Activated naive CD4-positive, alpha-beta T cell treated with anti-CD3 and anti-CD28 coated beads, Interleukin-2, amount 50 U/mL, for 24 hours (primary cell): ENCODE measurements around the gene ITPR1.

Source experiments
- H3K27ac Mint-ChIP-seq: one replicate; pipeline ENCODE4 v1.8.0; 2021; ENCODE audit warnings: mild to moderate bottlenecking, mixed read lengths
- H3K27me3 Mint-ChIP-seq: one replicate; pipeline ENCODE4 v1.8.0; 2021; ENCODE audit warnings: mixed read lengths
- H3K36me3 Mint-ChIP-seq: one replicate; pipeline ENCODE4 v1.8.0; 2021; ENCODE audit warnings: mixed read lengths
- H3K4me1 Mint-ChIP-seq: one replicate; pipeline ENCODE4 v1.8.0; 2021; ENCODE audit warnings: mixed read lengths
- H3K4me3 Mint-ChIP-seq: one replicate; pipeline ENCODE4 v1.8.0; 2021; ENCODE audit warnings: mild to moderate bottlenecking, mixed read lengths
- H3K9me3 Mint-ChIP-seq: one replicate; pipeline ENCODE4 v1.8.0; 2021; ENCODE audit warnings: mixed read lengths

ITPR1 gene

DNA sequence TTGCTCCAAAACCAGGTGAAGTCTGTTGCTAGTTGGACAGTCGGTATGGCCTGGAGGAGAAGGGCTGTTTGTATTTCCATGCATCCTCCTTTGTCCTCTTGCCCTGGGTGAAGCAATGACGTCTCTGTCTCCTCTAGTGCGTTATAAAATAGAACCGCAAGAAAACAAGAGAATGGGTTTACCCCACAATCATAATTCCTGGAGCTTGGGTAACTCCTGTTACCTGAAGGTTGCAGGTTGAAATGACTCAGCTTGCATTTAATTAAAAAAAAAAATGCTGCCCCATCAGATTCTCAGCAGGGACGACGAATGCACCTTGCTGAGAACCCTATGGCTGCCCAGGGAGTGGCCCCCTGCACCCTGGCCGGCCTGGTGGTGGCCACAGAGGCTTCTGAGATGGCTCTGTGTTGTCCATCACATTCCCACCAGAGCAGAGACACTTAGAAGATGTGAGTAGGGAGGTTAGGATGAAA, 257.9 kb downstream of the ITPR1 start:
- Mint-ChIP-seq H3K36me3 (peaks cover 21% of the 10 kb centered on the region), H3K27me3 (no peaks in the 10 kb centered on the region), H3K4me3 (no peak overlapping the region), H3K9me3 (no peaks in the 10 kb centered on the region), H3K4me1 (peaks cover 41% of the 10 kb centered on the region), H3K27ac (peak overlapping the region; percentile 41)

DNA sequence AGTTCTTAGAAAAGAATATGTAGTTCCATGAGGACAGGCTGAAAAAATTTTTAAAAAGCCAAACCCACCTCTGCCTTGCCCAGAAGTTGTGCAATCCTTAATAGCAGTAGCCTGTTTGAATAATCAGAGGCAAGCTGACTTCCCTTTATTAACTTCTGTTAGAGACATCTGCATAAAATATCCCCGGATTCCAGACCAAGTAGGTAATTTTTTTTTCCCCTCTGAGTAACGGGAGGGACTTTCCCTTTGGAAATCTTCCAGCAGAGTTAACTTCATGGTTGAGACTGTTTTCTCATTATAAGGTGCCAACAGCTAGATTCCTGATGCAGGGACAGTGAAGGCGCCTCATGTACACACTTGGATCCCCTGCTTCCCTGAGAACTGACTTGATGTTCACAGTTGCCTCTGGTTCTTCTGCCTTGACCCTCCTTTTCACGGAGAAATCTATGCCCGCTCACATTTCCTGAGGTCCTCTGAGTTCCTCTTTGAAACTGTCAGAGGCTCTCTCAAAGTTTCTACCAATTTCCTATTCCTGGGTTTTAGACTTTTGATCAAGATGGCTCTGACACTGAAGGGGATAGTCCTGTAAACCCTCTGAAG, 258.5 kb downstream of the ITPR1 start:
- no peaks in the 10 kb centered on the region for H3K9me3 Mint-ChIP-seq
- H3K36me3 Mint-ChIP-seq: peaks cover 21% of the 10 kb centered on the region
- no peak overlapping the region for H3K4me3 Mint-ChIP-seq
- H3K4me1 Mint-ChIP-seq: peaks cover 41% of the 10 kb centered on the region
- peak overlapping the region; percentile 12 for H3K27ac Mint-ChIP-seq
- H3K27me3 Mint-ChIP-seq: no peaks in the 10 kb centered on the region

DNA sequence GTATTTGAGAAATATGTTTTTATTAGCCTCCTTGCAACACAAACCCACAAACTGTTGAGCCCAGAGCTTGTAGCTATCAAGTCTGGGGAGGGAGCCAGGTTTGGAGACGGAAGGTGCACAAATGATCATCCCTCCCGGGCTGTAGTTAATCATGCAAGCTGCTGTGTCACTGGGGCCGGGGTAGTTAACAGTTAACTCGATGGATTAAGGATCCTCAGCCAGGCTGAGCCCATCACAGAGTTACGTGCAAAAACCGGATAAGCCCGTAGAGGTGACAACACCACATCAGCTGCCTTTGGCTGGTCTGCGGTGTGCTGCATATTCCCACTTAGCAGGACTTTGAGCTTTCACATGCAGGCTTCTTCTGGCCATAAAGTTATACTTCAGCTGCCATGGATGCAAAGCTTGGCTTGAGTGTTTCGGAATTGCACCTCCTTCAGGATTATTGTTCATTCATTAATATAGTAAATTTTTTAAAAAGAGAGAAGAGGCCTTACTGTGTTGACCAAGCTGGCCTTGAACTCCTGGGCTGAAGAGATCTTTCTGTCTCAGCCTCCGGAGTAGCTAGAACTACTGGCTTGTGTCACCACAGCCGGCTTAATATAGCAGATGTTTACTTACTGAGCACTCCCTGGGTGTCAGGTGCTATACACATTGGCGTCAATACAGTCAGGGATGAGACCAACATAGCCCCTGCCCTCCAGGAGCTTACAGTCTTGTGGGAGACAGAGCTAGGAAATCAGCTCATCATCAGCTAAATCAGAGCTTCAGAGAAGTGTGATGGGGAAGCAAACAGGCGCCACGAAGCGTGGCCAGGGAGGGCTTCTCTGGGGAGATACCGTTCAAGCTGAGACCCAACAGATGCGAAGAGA, 259.3 kb downstream of the ITPR1 start:
- H3K27ac Mint-ChIP-seq: peak overlapping the region; percentile 36
- H3K4me3 Mint-ChIP-seq: no peak overlapping the region
- no peaks in the 10 kb centered on the region for H3K27me3 Mint-ChIP-seq
- H3K4me1 Mint-ChIP-seq: peaks cover 41% of the 10 kb centered on the region
- peaks cover 16% of the 10 kb centered on the region for H3K36me3 Mint-ChIP-seq
- no peaks in the 10 kb centered on the region for H3K9me3 Mint-ChIP-seq

DNA sequence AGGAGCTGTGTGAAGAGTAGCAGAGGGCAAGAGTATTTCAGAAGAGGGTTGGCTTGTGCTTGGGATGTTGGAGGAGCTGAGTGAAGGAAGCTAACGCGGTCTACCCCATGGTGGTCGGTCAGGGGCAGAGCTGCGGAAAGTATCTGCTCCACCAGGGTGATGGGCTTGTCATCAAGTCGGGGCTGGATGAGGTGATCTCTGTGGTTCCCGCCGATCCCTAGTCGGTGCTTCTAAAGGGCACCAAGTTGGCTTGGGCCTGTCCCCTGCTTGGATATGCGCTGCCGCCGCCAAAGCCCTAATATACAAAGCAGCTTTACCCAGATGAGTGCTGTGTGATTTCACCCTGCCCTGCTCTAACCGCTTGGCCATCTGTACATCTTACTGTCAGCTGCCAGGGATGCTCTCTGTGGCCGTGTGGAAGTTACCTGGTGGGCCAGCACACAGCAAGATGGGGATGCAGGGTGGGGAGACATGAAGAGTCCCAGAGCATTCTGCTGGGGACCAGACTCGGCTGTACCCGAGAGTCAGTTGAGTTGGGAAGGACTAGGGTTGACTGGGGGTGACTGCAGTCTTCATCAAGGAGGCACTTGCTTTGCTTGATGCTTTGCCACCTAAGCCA, 260.0 kb downstream of the ITPR1 start:
- Mint-ChIP-seq H3K4me1 (peaks cover 37% of the 10 kb centered on the region), H3K27ac (peak overlapping the region; percentile 36)

DNA sequence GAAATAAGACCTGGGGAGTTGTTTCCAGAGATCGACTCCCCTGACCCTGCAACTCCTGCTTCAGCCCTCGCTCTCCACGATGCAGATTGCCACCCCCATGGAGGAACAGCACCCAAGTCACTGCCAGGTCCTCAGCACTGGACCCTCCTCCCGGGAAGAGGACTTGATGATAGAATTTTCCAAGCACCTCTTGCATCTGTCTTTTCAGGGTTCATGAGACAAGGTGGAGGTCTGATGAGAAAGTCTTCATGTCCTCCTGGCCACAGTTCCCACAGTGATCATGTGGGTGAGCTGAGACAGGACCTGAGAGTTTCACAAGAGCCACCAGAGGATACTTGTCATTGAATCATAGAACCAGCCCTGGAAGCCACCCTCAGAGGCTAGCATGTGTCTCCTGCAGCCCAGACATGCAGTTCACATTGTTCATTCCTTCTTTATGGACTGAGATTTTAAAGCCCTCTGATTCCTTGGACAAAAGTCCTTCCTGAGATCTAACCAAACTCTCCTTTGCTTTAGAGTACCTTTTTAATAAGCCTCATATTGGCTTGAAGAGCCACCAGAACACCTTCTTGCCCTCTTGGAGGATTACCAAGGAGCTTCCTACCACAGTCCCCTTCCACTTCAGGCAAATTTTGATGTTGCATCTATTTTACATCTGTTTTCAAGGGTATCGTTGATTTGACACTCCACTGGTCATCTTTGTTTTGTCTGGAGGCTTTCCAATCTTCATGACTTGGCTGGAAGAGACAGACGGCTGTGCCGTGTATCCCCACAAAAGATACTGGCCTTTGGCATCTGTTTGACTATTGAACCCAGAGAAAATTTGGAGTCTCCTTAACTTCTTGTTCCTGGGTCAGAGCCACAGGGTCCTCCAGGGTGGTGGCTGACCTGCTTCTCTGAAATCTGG, 261.3 kb downstream of the ITPR1 start:
- peaks cover 21% of the 10 kb centered on the region for H3K36me3 Mint-ChIP-seq
- no peaks in the 10 kb centered on the region for H3K9me3 Mint-ChIP-seq
- peaks cover 24% of the 10 kb centered on the region for H3K4me1 Mint-ChIP-seq
- H3K27me3 Mint-ChIP-seq: no peaks in the 10 kb centered on the region
- no peak overlapping the region for H3K27ac Mint-ChIP-seq
- no peak overlapping the region for H3K4me3 Mint-ChIP-seq

More for the DNA sequence above, 260.0 kb downstream of the ITPR1 start:
- Mint-ChIP-seq H3K9me3 (no peaks in the 10 kb centered on the region), H3K36me3 (peaks cover 16% of the 10 kb centered on the region), H3K27me3 (no peaks in the 10 kb centered on the region), H3K4me3 (no peak overlapping the region)

DNA sequence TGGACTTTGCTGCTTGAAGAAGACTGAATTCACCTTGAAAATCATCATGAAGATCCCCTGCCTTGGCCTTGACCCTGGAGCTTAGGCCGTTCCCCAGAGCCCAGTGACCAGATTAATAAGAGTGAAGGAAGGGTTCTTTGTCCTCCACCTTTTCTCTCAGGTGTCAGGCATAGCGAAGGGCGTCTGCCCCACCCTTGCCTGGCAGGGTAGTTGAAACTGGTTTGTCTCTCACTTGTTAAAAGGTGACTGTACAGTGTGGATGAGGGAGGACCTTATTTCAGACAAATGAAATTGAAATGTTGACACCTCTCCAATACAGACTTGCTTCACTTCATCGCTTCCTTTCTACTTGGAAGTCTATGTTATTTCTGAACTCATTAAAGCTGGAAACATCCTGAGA, 262.4 kb downstream of the ITPR1 start:
- Mint-ChIP-seq H3K4me3 (no peak overlapping the region), H3K27me3 (no peaks in the 10 kb centered on the region), H3K27ac (peak overlapping the region; percentile 30), H3K9me3 (no peaks in the 10 kb centered on the region), H3K4me1 (peaks cover 22% of the 10 kb centered on the region), H3K36me3 (peaks cover 26% of the 10 kb centered on the region)

DNA sequence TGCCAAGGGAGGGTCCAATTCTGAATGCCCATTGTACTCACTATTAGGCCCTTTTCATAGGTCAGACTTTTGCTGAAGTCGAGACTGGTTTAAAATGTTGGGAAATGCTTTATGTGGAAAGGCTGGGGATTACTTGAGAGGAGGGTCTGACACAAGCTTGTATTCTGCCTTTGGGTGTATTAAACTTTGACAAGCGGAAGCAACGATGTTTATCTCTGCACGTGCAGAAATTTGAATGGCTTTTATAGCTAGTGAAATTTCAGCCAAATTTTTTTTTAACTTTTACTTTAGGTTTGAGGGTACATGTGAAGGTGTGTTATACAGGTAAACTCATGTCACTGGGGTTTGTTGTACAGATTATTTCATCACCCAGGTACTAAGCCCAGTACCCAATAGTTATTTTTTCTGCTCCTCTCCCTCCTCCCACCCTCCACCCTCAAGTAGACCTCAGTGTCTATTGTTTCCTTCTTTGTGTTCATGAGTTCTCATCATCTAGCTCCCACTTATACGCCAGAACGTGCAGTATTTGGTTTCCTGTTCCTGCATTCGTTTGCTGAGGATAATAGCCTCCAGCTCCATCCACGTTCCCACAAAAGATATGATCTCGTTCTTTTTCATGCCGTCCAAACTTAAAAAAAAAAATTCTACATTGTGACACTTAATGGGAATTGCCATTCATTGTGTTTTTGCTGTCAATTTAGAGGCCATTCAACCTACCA, 263.1 kb downstream of the ITPR1 start:
- Mint-ChIP-seq H3K4me3 (no peak overlapping the region), H3K36me3 (peaks cover 27% of the 10 kb centered on the region), H3K27ac (peak overlapping the region; percentile 30), H3K9me3 (no peaks in the 10 kb centered on the region), H3K27me3 (no peaks in the 10 kb centered on the region), H3K4me1 (peaks cover 15% of the 10 kb centered on the region)

DNA sequence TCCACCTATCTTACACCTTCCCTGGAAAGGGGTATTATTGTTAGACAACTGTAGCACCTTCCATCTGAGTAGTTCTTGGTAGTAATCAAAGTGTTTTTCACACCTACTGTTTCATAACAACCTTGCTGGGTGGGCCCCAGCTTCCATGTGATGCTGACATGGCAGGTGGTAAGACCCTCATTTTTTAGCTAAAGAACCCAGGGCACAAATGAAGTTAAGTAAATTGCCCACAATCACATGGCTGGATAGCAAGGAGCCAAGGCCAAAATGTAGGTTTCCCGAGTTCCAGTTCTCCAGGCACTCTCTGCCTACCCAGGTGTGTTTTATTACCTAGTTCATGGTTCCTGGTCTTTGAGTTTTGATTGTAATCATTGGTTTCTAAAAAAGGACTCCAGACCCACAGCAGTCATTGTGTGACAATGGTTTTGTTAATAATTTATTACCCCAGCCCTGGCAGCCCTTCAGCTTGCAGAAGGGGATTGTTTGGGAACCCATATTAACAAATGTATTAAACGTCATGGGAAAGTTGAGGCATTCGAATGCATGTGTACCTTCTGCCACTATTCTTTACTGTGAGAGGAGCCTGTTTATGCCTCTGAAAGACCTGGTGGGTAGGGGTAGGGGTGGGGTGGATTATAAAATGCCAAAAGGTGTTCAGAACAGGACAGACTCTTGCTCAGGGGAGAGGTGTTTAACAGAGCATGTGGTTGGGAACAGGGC, 263.9 kb downstream of the ITPR1 start:
- H3K4me1 Mint-ChIP-seq: peaks cover 13% of the 10 kb centered on the region
- H3K9me3 Mint-ChIP-seq: no peaks in the 10 kb centered on the region
- H3K27me3 Mint-ChIP-seq: no peaks in the 10 kb centered on the region
- H3K4me3 Mint-ChIP-seq: no peak overlapping the region
- peaks cover 34% of the 10 kb centered on the region for H3K36me3 Mint-ChIP-seq
- H3K27ac Mint-ChIP-seq: no peak overlapping the region

DNA sequence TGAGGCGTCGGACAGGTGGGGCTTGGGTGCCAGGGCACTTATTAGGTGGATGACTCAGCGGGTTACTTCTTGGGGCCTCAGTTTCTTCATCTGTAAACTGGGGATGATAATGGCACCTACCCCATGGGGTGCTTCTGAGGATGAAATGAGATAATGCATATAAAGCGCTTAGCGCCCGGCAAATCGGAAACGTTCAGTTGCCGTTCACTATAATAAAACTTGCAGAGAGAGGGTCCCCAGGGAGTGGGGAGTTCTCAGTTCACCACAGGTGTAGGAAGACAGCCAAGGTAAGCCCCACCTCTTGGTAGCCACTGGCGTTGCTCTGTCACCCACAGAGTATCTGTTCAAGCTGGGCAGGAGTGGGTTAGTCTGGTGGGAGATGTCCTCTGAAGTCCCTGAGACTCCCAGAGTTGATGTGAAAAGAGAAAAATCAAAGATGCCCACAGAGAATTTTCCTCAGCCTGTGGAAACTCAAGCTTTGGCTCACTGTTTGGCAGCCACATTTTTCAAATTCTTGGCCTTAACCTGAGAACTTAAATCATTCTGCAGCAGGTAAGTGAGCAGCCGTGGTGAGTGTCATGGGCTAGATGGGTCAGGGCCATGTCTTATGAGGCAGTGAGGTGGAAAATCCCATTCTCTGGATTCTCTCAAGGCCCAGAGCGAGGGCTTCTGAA, 264.6 kb downstream of the ITPR1 start:
- Mint-ChIP-seq H3K27ac (no peak overlapping the region), H3K27me3 (no peaks in the 10 kb centered on the region), H3K4me3 (no peak overlapping the region), H3K4me1 (peaks cover 8% of the 10 kb centered on the region), H3K36me3 (peaks cover 38% of the 10 kb centered on the region), H3K9me3 (no peaks in the 10 kb centered on the region)

DNA sequence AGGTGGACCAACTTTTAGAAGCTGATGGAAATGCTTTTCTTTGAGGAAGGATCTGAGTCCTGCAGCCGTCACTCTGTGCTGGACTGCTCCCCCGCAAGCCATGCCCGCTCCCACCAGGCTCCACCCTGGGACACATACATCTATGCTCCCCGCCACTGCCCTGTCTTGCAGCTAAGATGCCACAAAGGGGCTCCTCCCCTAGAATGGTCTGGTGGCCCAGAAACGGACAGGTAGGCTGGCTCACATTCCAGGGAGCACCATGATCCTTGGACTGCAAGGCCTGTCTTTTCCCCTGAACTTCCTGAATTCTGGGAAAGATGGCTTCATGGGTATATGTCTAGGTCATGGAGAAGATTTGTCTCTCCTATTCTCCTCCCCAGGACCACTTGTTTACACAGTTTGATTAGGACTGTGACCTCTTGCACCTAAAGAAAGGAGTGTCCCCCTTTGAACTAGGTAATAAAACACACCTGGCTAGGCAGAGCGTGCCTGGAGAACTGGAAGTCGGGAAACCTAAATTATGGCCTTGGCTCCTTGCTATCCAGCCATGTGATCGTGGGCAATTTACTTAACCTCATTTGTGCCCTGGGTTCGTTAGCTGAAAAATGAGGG, 265.2 kb downstream of the ITPR1 start:
- Mint-ChIP-seq H3K9me3 (no peaks in the 10 kb centered on the region), H3K4me3 (no peak overlapping the region), H3K27me3 (no peaks in the 10 kb centered on the region), H3K27ac (no peak overlapping the region), H3K4me1 (peaks cover 6% of the 10 kb centered on the region), H3K36me3 (peaks cover 40% of the 10 kb centered on the region)

DNA sequence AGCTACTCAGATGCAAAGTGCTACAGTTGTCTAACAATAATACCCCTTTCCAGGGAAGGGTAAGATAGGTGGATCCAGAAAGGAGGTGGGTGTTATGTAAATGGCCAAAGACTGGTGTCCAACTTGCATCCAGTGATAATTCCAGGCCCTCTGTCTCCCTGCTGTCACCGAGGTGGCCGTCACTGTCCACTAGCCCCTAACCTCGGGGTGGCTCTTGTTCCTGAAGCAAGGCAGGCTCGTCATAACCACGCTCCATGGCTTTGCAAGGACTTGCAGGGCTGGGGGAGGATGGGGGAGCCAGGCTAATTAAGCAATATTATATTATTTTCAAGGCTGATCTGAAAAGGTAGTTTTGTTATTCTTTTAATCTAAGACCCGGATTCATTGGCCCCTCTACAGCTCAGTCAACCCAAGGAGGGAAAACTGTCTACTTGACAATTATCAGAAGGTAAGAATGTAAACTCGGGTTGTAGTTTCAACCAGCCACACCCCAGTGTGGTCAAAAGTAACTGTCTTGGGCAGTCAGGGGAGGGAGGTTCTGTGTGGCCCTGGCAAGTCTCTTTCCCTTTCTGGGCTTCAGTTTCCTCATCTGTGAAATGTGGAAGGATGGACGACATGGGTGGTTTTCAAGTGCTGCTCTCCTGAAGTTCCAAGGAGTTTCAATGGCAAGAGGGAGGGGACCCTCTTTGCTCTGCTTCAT, 266.0 kb downstream of the ITPR1 start:
- Mint-ChIP-seq H3K27me3 (no peaks in the 10 kb centered on the region), H3K4me1 (peaks cover 6% of the 10 kb centered on the region), H3K27ac (no peak overlapping the region), H3K9me3 (no peaks in the 10 kb centered on the region), H3K4me3 (no peak overlapping the region), H3K36me3 (peaks cover 45% of the 10 kb centered on the region)

DNA sequence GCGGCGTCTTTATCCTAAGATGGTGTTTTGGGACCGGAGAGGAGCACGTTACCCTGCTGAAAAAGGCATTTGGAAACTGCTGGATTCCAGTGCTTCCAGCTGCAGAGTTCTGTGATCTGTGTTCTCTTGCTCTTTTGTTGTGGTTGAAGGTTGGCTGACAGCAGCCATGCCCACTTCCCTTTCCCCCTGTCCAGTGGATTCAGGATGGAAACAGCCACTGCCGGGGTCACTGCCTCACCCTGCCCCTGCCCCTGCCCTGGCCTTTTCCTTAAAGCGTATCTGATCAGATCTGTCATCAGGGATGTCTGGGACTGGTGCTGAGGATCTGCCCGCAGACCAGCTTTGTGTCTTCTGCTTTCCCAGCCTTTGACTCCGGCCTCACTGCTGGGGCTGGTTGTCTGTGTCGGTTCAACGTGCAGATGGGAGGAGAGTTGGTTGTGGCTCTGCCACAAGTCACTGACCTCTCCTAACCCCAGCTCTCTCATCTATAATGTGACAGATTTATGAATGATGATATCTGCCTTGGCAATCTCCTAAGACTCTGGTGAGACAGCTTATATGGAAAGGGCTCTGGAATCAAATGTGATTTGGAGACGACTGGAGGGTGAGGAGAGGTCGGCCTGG, 266.7 kb downstream of the ITPR1 start:
- Mint-ChIP-seq H3K9me3 (no peaks in the 10 kb centered on the region), H3K36me3 (peaks cover 50% of the 10 kb centered on the region), H3K27me3 (no peaks in the 10 kb centered on the region), H3K27ac (no peak overlapping the region), H3K4me3 (no peak overlapping the region), H3K4me1 (peaks cover 6% of the 10 kb centered on the region)

DNA sequence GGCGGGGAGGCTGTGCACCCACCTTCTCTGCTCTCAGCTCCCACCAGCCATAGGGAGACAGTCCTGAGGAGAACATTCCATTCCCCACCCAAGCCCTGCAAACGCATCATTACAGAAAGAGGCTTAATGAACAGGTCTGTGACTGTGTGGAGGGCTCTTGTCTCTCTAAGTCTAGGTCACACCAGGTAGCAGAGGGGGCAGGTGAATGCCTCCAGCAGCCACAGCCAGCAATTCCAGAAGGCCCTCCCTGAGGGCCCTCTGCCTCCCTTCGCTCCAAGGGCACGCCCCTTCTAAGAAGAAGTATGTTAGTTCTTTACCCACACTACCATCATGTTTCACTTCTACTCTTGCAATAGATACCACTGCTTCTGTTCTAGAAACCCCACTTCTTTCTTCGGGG, 268.6 kb downstream of the ITPR1 start:
- H3K27me3 Mint-ChIP-seq: no peaks in the 10 kb centered on the region
- no peaks in the 10 kb centered on the region for H3K9me3 Mint-ChIP-seq
- no peaks in the 10 kb centered on the region for H3K4me1 Mint-ChIP-seq
- no peak overlapping the region for H3K4me3 Mint-ChIP-seq
- peaks cover 57% of the 10 kb centered on the region for H3K36me3 Mint-ChIP-seq
- H3K27ac Mint-ChIP-seq: no peak overlapping the region
